ENCODE data around the gene NAT14.

- TF ChIP-seq SIN3A (IDR thresholded peaks at IDR 0.05; ENCODE audit: borderline replicate concordance, insufficient read depth, low read depth, low read length) (no peak), CTCF (IDR thresholded peaks at IDR 0.05) (no peak), TCF7L2 (IDR thresholded peaks at IDR 0.05; ENCODE audit: low read depth, low read length) (no peak), REST (IDR thresholded peaks at IDR 0.05; ENCODE audit: insufficient read depth in 1 of 2, low read depth in 2 of 2, low read length in 1 of 2) (no peak), POLR2AphosphoS5 (IDR thresholded peaks at IDR 0.05; ENCODE audit: low read depth, low read length) (no peak)
Observed at GRCh38 chr19:55519451-55520311, 34.7 kb downstream of the NAT14 start.

Data from Panc1 (cell line).